DMS53 (cell line): ENCODE data around the gene ARHGEF4.

ENCODE experiments used
- DNase-seq: peaks from one replicate; lab custom pipeline; 2025; lab: John Stamatoyannopoulos, UW

The ARHGEF4 gene

DNA sequence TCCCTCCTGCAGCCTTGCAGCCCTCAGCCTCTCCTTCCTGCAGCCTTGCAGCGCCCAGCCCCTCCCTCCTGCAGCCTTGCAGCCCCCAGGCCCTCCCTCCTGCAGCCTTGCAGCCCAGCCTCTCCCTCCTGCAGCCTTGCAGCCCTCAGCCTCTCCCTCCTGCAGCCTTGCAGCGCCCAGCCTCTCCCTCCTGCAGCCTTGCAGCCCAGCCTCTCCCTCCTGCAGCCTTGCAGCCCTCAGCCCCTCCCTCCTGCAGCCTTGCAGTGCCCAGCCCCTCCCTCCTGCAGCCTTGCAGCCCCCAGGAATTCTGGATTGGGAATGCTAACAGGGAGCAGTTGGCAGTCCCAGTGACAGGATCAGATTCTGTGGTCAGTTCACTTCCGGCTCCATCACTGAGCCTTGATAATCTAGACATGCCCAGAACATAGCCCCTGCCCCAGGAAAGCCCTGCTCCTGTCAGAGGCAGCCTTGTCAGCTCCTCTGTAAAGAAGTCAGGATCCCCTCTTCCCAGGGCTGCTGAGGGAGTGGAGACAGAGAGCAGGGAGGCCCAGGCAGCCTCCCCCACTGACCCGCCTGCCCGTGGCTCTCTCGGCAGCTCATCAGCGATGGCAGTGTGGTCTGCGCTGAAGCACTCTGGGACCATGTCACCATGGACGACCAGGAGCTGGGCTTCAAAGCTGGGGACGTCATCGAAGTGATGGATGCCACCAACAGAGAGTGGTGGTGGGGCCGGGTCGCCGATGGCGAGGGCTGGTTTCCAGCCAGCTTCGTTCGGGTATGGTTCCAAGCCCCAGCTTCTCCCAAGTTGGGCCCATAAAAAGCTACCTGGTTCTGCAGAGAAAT is 201.8 kb downstream of the ARHGEF4 start:
- DNase-seq: no peak

GRCh38 chr2:131039101-131039440 is 202.4 kb downstream of the ARHGEF4 start:
- DNase-seq: no peak

DNA sequence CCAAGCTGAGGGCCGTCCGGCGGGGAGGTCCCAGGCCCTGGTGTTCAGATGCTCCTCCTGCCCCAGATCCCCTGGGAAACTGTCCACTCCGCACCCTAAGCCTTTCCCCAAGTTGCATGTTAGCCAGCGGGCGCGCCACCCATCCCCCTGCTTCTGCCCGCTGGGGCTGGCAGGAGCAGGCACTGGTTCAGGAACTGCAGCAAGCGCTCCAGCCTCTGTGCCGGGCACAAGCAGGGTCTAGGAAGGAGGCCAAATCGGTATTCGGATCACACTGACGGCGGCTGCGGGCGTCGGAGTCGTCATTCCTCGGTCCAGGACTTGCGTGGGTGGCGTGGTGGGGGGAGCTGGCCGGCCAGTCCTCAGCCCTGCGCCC is 202.8 kb downstream of the ARHGEF4 start:
- DNase-seq: no peak

DNA sequence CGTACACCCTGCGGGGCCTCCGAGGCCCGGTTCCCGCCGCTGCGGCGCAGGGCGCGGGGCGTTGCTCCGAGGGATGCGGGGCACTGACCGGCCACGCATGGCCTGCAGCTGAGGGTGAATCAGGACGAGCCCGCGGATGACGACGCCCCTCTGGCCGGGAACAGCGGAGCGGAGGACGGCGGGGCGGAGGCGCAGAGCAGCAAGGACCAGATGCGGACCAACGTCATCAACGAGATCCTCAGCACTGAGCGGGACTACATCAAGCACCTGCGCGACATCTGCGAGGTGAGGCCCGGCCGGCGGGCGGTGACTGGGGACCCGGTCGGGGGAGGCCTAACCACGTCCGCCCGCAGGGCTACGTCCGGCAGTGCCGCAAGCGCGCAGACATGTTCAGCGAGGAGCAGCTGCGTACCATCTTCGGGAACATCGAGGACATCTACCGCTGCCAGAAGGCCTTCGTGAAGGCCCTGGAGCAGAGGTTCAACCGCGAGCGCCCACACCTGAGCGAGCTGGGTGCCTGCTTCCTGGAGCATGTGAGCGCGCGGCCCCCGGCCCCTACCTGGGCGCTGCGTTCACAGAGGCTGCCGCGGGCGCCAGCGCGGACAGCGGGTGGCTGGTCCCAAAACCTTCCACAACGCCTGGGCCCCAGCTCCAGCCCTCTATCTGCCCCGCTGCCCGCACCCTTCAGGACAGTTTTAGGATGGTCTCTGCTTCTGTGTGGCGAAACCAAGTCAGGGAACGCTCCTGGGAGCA is 203.4 kb downstream of the ARHGEF4 start:
- DNase-seq: no peak

DNA sequence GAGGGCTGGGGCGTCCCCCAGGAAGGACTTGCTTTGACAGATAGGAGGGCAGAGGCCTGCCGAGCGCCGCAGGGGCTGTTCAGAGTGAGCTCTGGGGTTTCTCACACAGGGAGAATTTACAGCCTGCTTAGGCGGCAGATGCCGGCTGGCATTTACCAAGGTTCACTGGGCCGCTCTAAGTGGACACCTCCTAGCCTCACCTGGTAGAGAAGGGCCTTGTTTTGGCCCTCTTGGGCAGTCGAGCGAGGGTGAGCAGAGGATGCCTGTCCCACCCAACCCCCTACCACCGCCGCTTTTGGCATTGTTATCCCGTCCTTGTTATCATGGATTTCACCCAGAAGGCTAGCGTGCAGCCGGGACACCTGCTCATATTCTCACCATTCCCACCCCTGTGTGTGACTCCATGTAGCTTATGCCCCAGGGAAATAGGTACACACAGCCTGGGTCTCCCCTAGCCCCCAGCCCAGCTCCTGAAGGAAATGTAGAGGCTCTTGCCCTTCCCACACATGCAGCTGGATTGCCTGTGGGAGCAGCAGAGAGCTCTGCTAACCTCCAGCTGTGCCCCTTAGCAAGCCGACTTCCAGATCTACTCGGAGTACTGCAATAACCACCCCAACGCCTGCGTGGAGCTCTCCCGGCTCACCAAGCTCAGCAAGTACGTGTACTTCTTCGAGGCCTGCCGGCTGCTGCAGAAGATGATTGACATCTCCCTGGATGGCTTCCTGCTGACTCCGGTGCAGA is 204.1 kb downstream of the ARHGEF4 start:
- DNase-seq: no peak

DNA sequence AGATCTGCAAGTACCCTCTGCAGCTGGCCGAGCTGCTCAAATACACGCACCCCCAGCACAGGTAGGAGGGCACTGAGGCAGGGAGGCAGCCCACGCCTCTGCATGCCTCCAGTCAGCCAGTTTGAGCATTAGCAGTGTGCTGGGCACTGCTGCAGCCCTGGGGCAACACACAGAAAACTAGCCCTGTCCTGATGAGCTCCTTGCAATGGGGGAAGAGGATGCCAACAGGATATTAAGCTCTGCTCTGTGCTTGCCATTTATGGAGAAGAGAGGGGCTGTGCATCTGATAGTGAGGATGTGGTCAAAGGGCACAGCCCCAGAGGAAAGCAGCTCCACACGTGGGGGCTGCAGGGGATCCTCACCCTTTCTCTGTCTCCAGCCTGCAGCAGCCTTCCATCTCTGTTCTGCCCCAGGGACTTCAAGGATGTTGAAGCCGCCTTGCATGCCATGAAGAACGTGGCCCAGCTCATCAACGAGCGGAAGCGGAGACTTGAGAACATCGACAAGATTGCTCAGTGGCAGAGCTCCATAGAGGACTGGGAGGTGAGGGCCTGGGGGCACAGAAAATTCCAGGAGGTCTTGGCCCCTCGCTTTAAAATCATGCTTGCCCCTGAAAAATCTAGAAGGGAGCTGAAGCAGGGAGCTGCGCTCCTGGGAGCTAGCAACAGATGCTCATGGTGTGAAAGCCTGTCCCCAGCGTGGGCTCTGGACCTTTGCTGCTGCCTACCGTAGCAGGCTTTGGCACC is 204.9 kb downstream of the ARHGEF4 start:
- no peak for DNase-seq

DNA sequence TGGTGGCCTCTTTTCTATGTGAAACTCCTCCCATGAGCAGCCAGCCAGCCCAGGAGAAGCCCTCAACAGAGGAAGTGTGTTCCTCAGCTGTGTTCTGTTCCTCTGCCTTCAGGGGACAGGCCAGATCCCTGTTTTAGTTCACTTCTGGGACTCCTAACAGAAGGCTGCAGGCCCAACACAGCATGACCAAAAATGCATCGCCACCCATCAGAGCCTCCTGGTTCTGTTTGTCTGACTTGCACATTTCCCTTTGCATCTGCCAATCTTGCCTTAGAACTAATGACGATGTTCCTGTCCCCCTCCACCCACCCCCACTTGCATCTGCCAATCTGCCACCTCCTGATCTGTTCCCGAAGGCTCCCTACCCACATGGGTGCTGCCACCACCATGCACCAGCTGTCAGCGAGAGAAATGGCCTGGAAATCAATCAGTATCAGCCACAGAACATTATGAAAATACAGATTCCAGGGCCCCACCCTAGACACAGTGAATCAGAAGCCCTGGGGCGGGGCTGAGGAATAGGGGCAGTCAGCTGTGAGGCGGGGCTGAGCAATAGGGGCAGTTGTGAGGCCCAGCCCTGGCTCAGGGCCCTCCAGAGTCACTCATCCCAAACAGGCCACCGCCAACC is 205.5 kb downstream of the ARHGEF4 start:
- DNase-seq: no peak

GRCh38 chr2:131043199-131044074 is 206.7 kb downstream of the ARHGEF4 start:
- DNase-seq: no peak

- DNase-seq: no peak
These were observed 207.5 kb downstream of the ARHGEF4 start for GRCh38 chr2:131044075-131044756.

- DNase-seq: no peak
These were observed 208.0 kb downstream of the ARHGEF4 start for GRCh38 chr2:131044757-131045150.

DNA sequence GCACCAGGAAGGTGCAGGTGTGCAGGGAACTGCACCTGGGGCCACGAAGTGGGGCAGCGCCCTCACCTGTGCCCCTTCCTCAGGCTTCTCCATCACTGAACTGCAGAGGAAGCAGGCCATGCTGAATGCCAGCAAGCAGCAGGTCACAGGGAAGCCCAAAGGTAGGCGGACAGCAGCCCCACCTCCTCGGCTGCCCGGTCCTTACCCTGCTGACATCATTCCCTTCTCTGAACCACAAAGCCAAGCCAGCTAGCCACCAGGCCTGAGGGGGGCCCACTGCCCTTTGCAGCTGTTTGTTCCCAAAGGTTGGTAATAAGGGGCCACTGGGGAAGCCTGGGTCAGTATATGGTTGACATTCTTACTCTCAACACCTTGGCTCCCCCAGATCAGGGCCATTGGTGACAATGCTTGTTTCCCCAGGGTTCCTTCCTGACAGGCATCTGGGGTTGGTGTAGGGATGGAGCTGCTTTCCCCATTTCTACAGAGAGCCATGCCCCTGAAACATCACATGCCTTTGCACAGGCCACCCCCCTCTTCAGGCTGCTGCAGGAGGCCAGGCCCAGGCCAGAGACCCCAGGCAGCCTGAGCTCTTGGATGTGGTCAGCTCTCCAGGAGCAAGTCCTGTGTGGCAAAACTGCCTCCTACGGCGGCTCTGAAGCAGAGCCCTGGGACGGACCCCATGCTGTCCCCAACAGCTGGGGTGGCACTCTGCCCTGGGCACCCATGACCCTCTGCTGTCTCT is 208.7 kb downstream of the ARHGEF4 start:
- no peak for DNase-seq

DNA sequence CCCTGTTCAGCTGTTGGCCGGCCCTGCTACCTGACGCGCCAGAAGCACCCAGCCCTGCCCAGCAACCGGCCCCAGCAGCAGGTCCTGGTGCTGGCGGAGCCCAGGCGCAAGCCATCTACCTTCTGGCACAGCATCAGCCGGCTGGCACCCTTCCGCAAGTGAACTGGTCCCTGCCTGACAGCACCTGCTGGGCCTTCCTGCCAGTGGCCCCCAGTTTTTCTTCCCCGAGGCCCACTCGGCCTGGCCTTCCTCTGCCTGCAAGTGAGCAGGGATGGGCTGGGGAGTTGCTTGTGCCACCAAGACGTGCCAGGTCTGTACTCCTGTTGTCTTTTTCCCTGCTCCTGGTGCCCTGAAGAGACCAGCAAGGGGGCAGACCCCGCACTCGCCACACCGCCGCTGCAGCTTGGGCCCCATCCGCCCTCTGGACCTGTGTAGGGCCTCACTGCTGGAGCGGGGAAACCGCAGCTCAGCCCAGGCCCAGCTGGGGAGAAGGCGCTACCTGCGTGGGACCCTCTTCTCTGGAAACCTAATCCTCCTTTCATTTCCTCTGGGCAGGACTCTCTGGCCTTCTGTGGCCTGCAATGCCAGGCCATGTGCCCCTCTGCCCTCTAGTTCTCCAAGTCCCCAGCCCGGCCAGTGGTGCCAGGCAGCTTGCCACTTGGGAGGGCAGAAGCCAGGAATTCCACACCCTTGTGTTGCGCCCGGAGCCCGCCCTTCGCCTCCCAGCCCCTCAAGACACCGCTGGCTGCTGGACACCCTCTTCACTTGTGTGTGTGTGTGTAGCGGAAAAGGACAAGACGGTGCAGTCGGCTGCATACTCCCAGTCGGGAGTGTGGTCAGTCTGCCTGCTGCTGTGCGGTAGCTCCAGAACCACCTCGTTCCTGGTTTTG is 209.6 kb downstream of the ARHGEF4 start:
- DNase-seq: peak; percentile 2

- DNase-seq: no peak
These were observed 210.4 kb downstream of the ARHGEF4 start for GRCh38 chr2:131046918-131047652.

- DNase-seq: no peak
These were observed 211.3 kb downstream of the ARHGEF4 start for GRCh38 chr2:131047920-131048560.

GRCh38 chr2:131048641-131049040 is 211.9 kb downstream of the ARHGEF4 start:
- DNase-seq: no peak

GRCh38 chr2:131049150-131049718 is 212.5 kb downstream of the ARHGEF4 start:
- DNase-seq: no peak

GRCh38 chr2:131050896-131051295 is 214.2 kb downstream of the ARHGEF4 start:
- no peak for DNase-seq
